Choroid plexus epithelial cell (primary cell): ENCODE results near the gene HMOX1.
"Not testable (repeated sequence)": the region's sequence is repeated elsewhere in the genome, so short reads cannot be mapped to it uniquely, and the experiment has no call there.

Experiments
- DNase-seq: peaks from one replicate; pipeline ENCODE4 v3.0.0-alpha.2; 2010; ENCODE audit warnings: low read depth
- H3K4me3 ChIP-seq: 2 replicates; pipeline ENCODE4 v1.5.1; 2011; ENCODE audit warnings: low read depth, mild to moderate bottlenecking, control low read depth, low read length, moderate library complexity
- TF ChIP-seq, protein P1 (sequence below): conservative IDR thresholded peaks from 2 replicates; pipeline ENCODE4 v1.5.1; 2011; ENCODE audit warnings: low read depth, mild to moderate bottlenecking, control low read depth, inconsistent platforms, low read length, moderate library complexity

Gene HMOX1

GRCh38 chr22:35434061-35434710 is 53.3 kb downstream of the HMOX1 start:
- H3K4me3 ChIP-seq = no peak overlapping the region
- DNase-seq = no peak
- TF ChIP-seq, protein P1, sequence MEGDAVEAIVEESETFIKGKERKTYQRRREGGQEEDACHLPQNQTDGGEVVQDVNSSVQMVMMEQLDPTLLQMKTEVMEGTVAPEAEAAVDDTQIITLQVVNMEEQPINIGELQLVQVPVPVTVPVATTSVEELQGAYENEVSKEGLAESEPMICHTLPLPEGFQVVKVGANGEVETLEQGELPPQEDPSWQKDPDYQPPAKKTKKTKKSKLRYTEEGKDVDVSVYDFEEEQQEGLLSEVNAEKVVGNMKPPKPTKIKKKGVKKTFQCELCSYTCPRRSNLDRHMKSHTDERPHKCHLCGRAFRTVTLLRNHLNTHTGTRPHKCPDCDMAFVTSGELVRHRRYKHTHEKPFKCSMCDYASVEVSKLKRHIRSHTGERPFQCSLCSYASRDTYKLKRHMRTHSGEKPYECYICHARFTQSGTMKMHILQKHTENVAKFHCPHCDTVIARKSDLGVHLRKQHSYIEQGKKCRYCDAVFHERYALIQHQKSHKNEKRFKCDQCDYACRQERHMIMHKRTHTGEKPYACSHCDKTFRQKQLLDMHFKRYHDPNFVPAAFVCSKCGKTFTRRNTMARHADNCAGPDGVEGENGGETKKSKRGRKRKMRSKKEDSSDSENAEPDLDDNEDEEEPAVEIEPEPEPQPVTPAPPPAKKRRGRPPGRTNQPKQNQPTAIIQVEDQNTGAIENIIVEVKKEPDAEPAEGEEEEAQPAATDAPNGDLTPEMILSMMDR = no peak

DNA sequence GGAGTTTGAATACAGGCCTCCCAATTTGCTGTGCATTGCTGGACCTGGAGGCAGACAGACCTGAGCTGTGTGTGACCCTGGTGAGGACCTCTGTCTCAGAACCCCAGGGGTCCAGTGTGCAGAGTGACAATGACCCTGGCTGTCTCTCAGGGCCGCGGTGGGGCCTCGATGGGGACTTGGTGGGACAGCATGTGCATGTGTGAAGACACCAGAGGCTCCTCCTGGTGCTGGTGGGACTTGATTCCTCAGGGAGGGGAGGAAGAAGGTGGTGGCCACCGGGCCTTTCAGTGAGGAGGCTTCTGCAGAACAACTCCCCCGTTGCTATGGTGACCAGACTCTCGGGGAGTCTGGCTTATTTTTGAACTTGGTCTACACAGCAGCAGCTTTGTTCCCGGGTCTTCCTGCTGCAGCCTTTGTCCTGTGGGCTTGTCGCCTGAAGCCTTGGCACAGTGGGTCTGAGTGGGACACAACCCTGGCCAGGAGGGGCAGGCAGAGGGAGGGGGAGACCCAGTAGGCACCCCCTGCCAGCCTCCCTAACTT is 54.4 kb downstream of the HMOX1 start:
- no peak for DNase-seq
- no peak overlapping the region for H3K4me3 ChIP-seq
- TF ChIP-seq, protein P1 = no peak

DNA sequence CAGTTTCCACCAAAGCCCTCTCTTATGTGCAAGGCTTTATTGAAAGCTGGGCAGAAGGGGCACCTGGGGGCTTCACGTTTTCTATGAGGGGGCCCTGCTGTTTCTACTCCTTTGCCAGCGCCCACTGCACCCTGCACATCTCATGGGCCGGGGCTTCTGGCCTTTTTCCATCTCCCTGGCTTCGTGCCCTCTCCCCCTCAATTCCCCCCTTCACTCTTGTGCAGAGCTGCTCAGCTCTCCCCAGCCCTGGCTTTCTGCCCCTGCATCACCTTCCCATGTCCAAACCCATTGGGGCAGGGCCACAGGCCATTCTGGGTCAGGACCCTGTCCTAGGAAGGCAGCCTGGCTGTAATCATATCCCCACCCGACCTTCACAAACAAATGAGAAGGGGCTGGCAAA is 55.5 kb downstream of the HMOX1 start:
- no peak overlapping the region for H3K4me3 ChIP-seq
- DNase-seq = no peak
- TF ChIP-seq, protein P1 = no peak

DNA sequence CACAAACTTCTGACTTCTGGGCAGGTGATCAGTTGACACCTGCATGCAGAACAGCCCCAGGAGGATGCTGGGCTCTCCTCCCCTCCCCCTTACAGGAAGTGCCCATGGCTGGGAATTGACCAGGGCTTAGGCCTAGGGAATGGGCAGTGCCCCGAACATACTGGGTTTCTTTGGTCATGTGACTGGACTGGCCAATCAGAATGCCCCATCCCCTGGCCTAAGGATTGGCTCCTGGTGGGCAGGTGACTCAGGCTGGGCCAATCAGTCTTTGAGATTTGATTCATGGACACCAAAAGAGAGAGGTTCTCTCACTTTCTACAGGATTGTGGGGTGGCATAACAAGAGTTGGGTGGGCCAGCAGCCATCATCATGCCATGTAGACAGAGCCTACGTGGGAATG is 56.2 kb downstream of the HMOX1 start:
- DNase-seq = no peak
- H3K4me3 ChIP-seq = no peak overlapping the region
- TF ChIP-seq, protein P1 = no peak

- not testable (repeated sequence) for H3K4me3 ChIP-seq, DNase-seq
These were observed 57.9 kb downstream of the HMOX1 start for GRCh38 chr22:35438673-35439364.

GRCh38 chr22:35439365-35439717 is 58.4 kb downstream of the HMOX1 start:
- TF ChIP-seq, protein P1 = no peak

DNA sequence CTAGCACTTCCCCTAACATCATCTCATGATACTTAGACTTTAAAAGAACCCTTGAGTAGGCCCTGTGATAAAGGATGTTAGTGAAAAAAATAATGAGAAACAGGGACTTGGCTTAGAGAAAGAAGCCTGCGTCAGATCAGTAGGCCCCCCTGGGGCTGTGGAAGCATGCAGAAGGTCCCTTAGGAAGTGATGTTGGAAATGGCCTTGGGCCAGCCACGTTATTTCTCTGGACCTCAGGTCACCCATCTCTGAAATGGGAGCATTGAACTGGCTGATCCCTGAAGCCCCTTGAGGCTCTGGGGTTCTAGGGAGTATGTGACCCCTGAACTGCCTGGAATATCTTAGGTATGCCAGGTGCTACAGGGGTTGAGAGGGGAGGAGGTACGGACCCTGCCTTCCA is 59.2 kb downstream of the HMOX1 start:
- TF ChIP-seq, protein P1 = no peak
- DNase-seq = no peak
- H3K4me3 ChIP-seq = no peak overlapping the region

More at GRCh38 chr22:35439365-35439717, 58.4 kb downstream of the HMOX1 start:
- no peak for DNase-seq
- H3K4me3 ChIP-seq = no peak overlapping the region
